HEK293 (cell line): ENCODE data around the gene ANKRD37.

Experiments
- CTCF ChIP-seq: fragments of 450-650 bp; formaldehyde crosslinking; IDR thresholded peaks from 2 replicates; pipeline ENCODE4 v1.5.1; 2016; ENCODE audit warnings: missing biosample characterization, missing genetic modification characterization
- PRDM10 ChIP-seq: fragments of 450-650 bp; formaldehyde crosslinking; IDR thresholded peaks from 2 replicates; pipeline ENCODE4 v1.5.1; 2016; ENCODE audit warnings: missing biosample characterization, missing genetic modification characterization
- TCF7L2 ChIP-seq: IDR thresholded peaks from 2 replicates; pipeline ENCODE4 v1.6.1; 2011; ENCODE audit warnings: low read depth, mild to moderate bottlenecking, inconsistent platforms, low read length, moderate library complexity, borderline replicate concordance
- ZBTB21 ChIP-seq: fragments of 450-650 bp; formaldehyde crosslinking; IDR thresholded peaks from 2 replicates; pipeline ENCODE4 v1.5.1; 2017; ENCODE audit warnings: missing biosample characterization, missing genetic modification characterization
- ZEB2 ChIP-seq: fragments of 450-650 bp; formaldehyde crosslinking; IDR thresholded peaks from 2 replicates; pipeline ENCODE4 v1.5.1; 2016; ENCODE audit warnings: missing biosample characterization, missing genetic modification characterization
- ZNF138 ChIP-seq: fragments of 450-650 bp; formaldehyde crosslinking; IDR thresholded peaks from 2 replicates; pipeline ENCODE4 v1.5.1; 2016; ENCODE audit warnings: missing biosample characterization, missing genetic modification characterization, borderline replicate concordance
- ZNF302 ChIP-seq: fragments of 450-650 bp; formaldehyde crosslinking; IDR thresholded peaks from 2 replicates; pipeline ENCODE4 v1.5.1; 2016; ENCODE audit warnings: missing biosample characterization, missing genetic modification characterization, low read depth
- ZNF660 ChIP-seq: fragments of 450-650 bp; IDR thresholded peaks from 2 replicates; pipeline ENCODE4 v1.5.1; 2018; ENCODE audit warnings: missing biosample characterization, mild to moderate bottlenecking, missing genetic modification characterization
- ZSCAN30 ChIP-seq: fragments of 450-650 bp; IDR thresholded peaks from 2 replicates; pipeline ENCODE4 v1.5.1; 2018; ENCODE audit warnings: missing biosample characterization, mild to moderate bottlenecking, missing genetic modification characterization, moderate library complexity

DNA sequence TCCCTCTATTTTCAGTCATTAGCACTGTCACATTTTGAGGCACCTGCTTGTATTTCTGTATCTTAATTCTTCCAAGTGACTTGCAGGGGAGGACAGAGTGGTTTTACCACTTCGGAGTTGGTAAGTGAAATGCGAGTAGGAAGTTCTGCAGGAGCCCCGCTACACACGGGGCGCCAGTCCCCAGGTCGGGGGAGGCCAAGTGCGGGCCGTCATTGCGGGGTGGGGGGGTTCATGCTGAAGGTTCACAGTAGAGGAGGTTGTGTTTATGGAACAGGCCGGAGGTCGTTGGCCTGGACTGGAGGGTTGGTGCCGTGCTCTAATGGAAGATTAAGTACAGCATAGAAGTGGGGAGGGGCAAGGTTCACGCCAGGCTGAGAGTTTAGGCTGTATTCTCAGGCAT is 45.0 kb upstream of the ANKRD37 start:
- TF ChIP-seq ZEB2 (tag by site-specific recombination) (no peak), PRDM10 (tag by site-specific recombination) (no peak), ZNF660 (no peak), ZNF138 (tag by site-specific recombination) (no peak), ZNF302 (tag by site-specific recombination) (no peak), TCF7L2 (no peak), CTCF (tag by site-specific recombination) (no peak), ZSCAN30 (tag by site-specific recombination) (no peak), ZBTB21 (tag by site-specific recombination) (no peak)
